Vagina (tissue), 2 donors: ENCODE data around the gene SLC16A5.

Experiments
- CTCF ChIP-seq, 3 experiments: fragments of 450-650 bp in 2 of 3; fragments of 200-600 bp in 1 of 3; sonication (generic) in 1 of 3; IDR thresholded peaks; one replicate each; pipeline ENCODE4 v1.5.1; 2017 to 2019; ENCODE audit warnings: antibody characterized with exemption in 3 of 3, mild to moderate bottlenecking in 2 of 3, moderate library complexity in 2 of 3
- POLR2A ChIP-seq, 2 donors: fragments of 450-650 bp; IDR thresholded peaks; one replicate each; pipeline ENCODE4 v1.6.1; 2017; ENCODE audit warnings: antibody characterized with exemption in 2 of 2, mild to moderate bottlenecking in 2 of 2, moderate library complexity in 2 of 2

- no peak for TF ChIP-seq POLR2A (IDR thresholded peaks at IDR 0.05)
- TF ChIP-seq CTCF (IDR thresholded peaks at IDR 0.05) = no peak
These were observed 19.9 kb upstream of the SLC16A5 start for GRCh38 chr17:75067856-75068255.
